Testis (tissue), 3 donors: ENCODE results near the gene SPIB. TPM values are rescaled to one million over a fixed set of nuclear protein-coding genes. Genes with fewer than 3 reads are reported as not detected.

Source experiments
- DNase-seq: peaks from one replicate; pipeline ENCODE4 v3.0.0-alpha.2; 2019
- H3K27ac ChIP-seq, 2 donors: fragments of 200-600 bp; sonication (generic); one replicate each; pipeline ENCODE4 v1.5.1; 2019
- H3K27me3 ChIP-seq: fragments of 200-600 bp; sonication (generic); one replicate; pipeline ENCODE4 v1.5.1; 2019
- H3K36me3 ChIP-seq: fragments of 200-600 bp; sonication (generic); one replicate; pipeline ENCODE4 v1.5.1; 2017; ENCODE audit warnings: low read depth; ENCODE audit errors: missing control alignments
- H3K4me1 ChIP-seq: fragments of 200-600 bp; sonication (generic); one replicate; pipeline ENCODE4 v1.5.1; 2019
- H3K4me3 ChIP-seq, 2 donors: fragments of 200-600 bp; sonication (generic); one replicate each; pipeline ENCODE4 v1.5.1; 2017 to 2019
- H3K9me3 ChIP-seq: fragments of 200-600 bp; sonication (generic); one replicate; pipeline ENCODE4 v1.5.1; 2017
- CTCF ChIP-seq, 3 experiments: fragments of 450-650 bp in 2 of 3; fragments of 200-600 bp in 1 of 3; sonication (generic) in 1 of 3; IDR thresholded peaks; one replicate each; pipeline ENCODE4 v1.5.1; 2016 to 2019; ENCODE audit warnings: antibody characterized with exemption in 3 of 3, mild to moderate bottlenecking in 2 of 3, moderate library complexity in 1 of 3
- POLR2A ChIP-seq: fragments of 450-650 bp; IDR thresholded peaks from one replicate; pipeline ENCODE4 v1.6.1; 2017; ENCODE audit warnings: antibody characterized with exemption, mild to moderate bottlenecking, moderate library complexity
- WGBS, 2 donors: methylation state at CpG; one replicate each; pipeline ENCODE4 v1.1.5; 2018; 5-methylcytosine and 5-hydroxymethylcytosine counted together
- intact Hi-C: fragments of 100-400 bp; cut with DNase I; formaldehyde crosslinking; loops from one replicate; pipeline ENCODE4 v1.15.1; 2023; ENCODE audit warnings: low total_unique reads
- polyA plus RNA-seq: library from polyadenylated mRNA; stranded (reverse); fragments of 350-450 nt; fragmentation: Illumina TruSeq; extraction: RNeasy Lipid Tissue Mini Kit (QIAGEN cat#74804); gene quantifications from one replicate; pipeline ENCODE4 v1.2.3, GENCODE V29; 2014; ENCODE audit warnings: low read depth, low replicate concordance; ENCODE audit not compliant: insufficient read depth
- total RNA-seq, 2 donors: library from RNA; depleted of rRNA; stranded (reverse); fragments of >200 nt; gene quantifications; one replicate each; pipeline ENCODE4 v1.2.3, GENCODE V29; 2016

Gene SPIB
- total and polyA plus RNA-seq, 3 donors from 2014 or later: 0.24 to 1.6 (median 1.1) TPM

- Histone ChIP-seq H3K9me3 (no peaks in the 10 kb centered on the region), H3K36me3 (no peaks in the 10 kb centered on the region), H3K27ac (no peak overlapping the region), H3K27me3 (no peaks in the 10 kb centered on the region), H3K4me3 (no peak overlapping the region), H3K4me1 (peaks cover 7% of the 10 kb centered on the region)
- intact Hi-C loops: loop anchor here (10.0 kb wide), 1 partner anchor 50 kb away; the partner anchor contains the start of gene NAPSA
- DNase-seq: peak; percentile 79
- WGBS, 2 donors: 36 to 81% methylated on average over 14 to 31 of the region's 37 CpGs
- TF ChIP-seq CTCF (IDR thresholded peaks at IDR 0.05) (peak; percentile 48 to 87 (median 74)), POLR2A (no peak)
Observed at GRCh38 chr19:50414864-50415660, 3.7 kb upstream of the SPIB start.

- DNase-seq: peak; percentile 28
- intact Hi-C loops: loop anchor here (10.0 kb wide), 1 partner anchor 51 kb away; the partner anchor contains the start of gene NAPSA
- Histone ChIP-seq H3K36me3 (no peaks in the 10 kb centered on the region), H3K27ac (no peak overlapping the region), H3K4me3 (no peak overlapping the region), H3K27me3 (no peaks in the 10 kb centered on the region), H3K4me1 (peaks cover 7% of the 10 kb centered on the region), H3K9me3 (no peaks in the 10 kb centered on the region)
- WGBS, 2 donors: 91 to 93% methylated on average over 4 to 20 of the region's 22 CpGs
- TF ChIP-seq CTCF (IDR thresholded peaks at IDR 0.05) (no peak), POLR2A (no peak)
Observed at GRCh38 chr19:50415661-50416033, 3.1 kb upstream of the SPIB start.

DNA sequence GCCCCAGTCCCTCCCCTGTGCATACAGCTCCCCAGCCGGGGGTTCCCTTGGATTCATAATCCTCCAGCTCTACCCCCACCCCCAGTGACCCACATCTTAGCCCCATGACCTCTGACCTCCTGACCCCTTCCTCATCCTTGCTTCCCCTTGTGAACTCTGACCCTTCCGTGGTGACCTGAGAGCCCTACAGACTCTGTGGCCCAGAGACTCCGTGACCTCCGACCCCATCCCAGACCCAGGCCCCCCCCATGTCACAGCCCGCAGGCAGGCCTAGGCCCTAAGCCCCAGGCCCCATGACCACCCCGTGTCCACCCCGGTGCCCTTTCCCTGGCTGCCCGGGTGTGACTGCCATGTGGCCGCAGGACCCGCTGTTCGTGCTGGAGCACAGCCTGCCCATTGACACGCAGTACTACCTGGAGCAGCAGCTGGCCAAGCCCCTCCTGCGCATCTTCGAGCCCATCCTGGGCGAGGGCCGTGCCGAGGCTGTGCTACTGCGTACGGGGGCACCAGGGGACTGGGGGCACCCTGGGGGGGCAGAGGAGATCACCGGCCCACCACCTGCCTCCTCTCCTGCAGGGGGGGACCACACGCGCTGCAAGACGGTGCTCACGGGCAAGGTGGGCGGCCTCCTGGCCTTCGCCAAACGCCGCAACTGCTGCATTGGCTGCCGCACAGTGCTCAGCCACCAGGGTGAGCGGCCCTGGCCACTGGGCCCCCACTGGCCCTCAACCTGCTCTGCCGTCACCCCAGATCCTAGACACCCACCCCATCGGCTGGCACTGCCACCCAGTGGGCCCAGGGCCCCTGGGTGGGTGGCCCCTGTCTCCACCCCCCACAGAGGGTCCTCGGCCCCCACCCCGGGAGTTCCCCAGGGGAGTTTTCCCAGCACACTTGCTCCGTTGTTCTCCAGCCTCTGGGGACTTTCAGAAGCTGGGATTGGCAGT, 2.4 kb upstream of the SPIB start:
- intact Hi-C loops: loop anchor here (10.0 kb wide), 1 partner anchor 52 kb away; the partner anchor contains the start of gene NAPSA
- Histone ChIP-seq H3K27me3 (no peaks in the 10 kb centered on the region), H3K4me1 (peaks cover 7% of the 10 kb centered on the region), H3K4me3 (no peak overlapping the region), H3K9me3 (no peaks in the 10 kb centered on the region), H3K27ac (no peak overlapping the region), H3K36me3 (no peaks in the 10 kb centered on the region)
- whole genome bisulfite sequencing, 2 donors: 79 to 90% methylated on average over 7 to 34 of the region's 35 CpGs
- no peak for DNase-seq
- TF ChIP-seq POLR2A (no peak), CTCF (IDR thresholded peaks at IDR 0.05) (no peak)

DNA sequence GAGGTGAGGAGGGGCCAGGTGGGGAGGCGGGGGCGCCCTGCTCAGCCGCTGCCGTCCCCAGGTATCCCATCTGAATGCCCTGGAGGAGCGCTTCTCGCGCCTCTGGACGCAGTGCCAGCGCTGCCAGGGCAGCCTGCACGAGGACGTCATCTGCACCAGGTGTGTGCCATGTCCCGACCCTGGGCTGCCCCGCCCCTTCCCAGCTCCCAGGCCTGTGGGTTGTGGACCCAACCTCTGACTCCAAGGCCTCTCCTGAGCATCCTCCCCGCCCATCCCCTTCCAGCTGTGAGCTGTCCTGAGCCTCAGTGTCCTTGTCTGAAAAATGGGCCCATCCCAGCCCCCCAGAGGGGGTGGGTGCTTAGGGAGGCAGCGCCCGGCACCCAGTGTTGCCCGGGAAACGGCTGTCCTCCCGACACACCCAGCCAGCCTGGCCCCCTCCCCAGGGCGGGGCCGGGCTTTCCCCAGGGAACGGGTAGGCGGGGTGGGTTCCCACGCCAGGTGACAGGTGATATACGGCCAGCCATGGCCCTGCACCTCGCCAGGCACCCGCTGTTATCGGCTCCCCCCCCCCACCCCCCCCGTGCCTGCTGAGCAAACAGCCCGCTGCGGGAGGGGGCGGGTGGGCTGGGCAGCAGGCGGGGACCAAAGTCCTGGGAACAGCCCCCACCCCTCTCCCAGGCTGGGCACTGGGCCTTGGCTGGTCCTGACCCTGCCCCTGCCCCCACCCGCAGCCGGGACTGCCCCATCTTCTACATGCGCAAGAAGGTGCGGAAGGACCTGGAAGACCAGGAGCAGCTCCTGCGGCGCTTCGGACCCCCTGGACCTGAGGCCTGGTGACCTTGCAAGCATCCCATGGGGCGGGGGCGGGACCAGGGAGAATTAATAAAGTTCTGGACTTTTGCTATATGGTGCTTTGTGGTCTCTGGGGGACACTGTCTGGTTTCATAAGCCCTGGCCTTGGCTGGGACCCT, 1.3 kb upstream of the SPIB start:
- no peak for DNase-seq
- TF ChIP-seq POLR2A (no peak), CTCF (IDR thresholded peaks at IDR 0.05) (no peak)
- intact Hi-C loops: loop anchor here (10.0 kb wide), 1 partner anchor 53 kb away; the partner anchor contains the start of gene NAPSA
- no peaks in the 10 kb centered on the region for H3K36me3 ChIP-seq
- WGBS, 2 donors: 83 to 89% methylated on average over 7 to 42 of the region's 42 CpGs
- no peak overlapping the region for H3K4me3 ChIP-seq
- peaks cover 7% of the 10 kb centered on the region for H3K4me1 ChIP-seq
- H3K27ac ChIP-seq: no peak overlapping the region
- H3K27me3 ChIP-seq: no peaks in the 10 kb centered on the region
- no peaks in the 10 kb centered on the region for H3K9me3 ChIP-seq
